ENCODE measurements around the gene PIGM.
A peak's percentile ranks its signal among the peaks of the same experiment; 100 is the strongest.

The PIGM gene

DNA sequence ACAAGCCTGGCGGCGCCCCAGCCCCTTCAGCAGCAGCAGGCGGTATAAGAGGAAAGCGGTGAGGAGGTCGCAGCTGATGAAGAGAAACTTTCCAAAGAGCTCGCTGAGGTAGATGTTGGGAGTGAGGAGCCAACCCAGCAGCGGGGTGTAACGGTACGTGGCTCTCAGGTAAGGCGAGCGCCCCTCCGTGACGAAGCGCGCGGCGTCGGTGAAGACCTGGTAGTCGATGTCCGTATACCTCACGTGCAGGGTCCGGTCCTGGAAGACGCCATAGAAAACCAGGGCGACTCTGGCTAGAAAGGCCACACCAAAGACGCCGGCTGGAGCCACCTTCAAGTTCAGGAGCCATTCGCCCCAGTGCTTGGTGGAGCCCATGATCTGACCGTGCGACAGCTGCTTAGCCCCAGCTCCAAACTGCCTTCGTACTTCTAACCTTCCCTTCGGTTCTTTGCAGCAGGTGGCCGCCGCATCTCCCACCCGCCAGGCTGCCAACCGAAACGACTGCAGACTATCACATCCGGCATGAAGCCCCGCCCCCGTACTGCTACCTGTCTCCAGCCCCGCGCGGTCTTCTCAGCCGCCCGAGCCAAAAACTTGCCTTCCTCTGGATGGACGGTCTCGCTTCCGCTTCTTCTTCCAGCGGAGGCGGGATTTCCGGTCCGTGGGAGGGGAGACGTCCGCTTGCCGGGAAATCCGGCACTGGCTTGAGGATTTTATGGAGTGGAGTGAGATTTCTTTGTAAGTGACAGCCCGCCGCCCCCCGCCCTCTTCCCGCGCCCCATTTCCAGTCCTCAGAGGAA lies at the start of gene PIGM:
PIGM (minus strand) TSS at position 626 of the 800 bp plus-strand sequence; CDS start at position 375, 251 bp downstream.
- H3K4me3 ChIP-seq (ENCODE audit: low read length): peak within 1 kb of the TSS; percentile 82
- TF ChIP-seq ZNF274 (IDR thresholded peaks at IDR 0.05; ENCODE audit: low read depth, low read length): no peak

DNA sequence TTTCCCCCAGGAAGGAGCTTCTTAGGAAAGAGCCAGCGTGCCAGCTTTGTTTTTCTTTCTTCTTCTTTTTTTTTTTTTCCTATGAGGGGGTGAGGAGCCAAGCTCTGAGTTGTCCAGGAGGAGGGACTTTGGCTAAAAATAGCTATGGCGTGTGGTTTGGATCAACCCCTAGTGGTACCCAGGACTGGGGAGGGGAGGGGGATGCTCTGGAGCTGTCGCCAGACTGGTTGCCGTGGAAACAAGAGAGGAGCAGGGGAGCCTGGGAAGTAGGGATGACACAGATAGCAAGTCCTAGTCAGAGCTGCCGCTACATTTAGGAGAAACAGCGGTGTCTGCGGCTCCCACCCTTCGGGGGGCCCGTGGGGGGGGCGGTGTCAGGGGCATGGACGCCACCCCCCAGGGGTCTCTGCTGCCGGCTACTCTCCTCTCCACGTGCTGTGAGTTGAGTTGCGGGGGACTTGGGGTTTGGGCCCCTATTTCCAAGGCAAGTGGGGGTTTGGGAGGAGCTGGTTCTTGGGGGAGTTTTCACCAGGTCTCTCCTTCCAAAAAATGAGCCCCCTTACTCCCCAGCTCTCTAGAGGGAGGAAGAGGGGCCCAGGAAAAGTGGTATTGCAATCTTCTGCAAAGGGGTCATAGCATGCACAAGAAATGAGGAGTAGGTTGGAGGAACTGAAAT lies 49.6 kb upstream of the PIGM start, which contains the start of gene KCNJ9:
KCNJ9 (plus strand) TSS at position 278 of the 676 bp plus-strand sequence. CDS start 2,493 bp downstream, outside the sequence.
- no peak within 1 kb of the TSS for H3K4me3 ChIP-seq (ENCODE audit: low read length)
- no peak for TF ChIP-seq ZNF274 (IDR thresholded peaks at IDR 0.05; ENCODE audit: low read depth, low read length)

DNA sequence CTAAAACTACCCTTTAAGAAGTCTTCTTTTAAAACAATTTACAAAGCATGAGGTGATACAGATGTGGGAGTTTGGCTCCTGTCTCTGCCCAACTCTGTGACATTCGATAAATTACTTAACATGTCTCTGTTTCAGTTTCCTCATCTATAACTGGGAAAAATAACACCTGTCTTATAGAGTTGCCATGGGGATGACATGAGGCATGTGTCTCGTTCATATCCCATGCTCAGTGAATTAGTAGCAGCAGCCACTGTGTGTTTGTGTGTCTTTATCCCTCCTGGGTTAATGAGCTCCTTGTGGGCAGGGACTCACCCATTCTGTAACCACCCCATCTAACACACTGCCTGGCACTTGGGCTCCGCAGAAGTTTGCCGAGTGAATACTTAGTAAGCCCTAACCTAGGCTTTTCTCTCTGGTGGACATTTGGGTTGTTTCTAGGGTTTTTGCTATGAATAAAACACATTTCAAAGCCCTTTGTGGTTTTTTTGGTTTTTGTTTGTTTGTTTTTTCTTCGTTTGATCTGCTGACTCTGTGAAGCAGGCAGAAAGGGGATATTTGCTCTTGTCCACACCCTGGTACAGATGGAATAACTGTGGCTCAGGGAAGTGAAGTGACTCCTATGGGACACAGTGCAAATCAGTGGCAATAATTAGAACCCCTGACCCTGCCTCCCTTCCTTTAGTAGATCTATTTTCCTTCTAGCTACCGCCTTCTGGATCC lies 48.8 kb upstream of the PIGM start:
- TF ChIP-seq ZNF274 (IDR thresholded peaks at IDR 0.05; ENCODE audit: low read depth, low read length): no peak

DNA sequence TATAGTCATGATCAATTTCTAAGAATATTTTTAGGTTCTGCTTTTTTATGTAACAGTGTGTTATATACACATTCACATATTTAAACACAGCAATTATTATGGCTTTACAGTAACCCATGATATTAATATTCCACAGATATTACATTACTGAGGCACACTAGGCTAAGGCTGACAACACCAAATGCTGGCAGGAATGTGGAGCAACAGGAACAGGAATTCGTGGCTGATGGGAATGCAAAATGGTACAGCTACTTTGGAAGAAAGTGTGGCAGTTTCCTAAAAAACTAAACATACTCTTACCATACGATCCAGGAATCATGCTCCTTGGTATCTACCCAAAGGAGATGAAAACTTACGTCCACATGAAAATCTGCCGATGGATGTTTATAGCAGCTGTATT lies 47.7 kb upstream of the PIGM start:
- TF ChIP-seq ZNF274 (IDR thresholded peaks at IDR 0.05; ENCODE audit: low read depth, low read length): no peak
- no peak overlapping the region for H3K4me3 ChIP-seq (ENCODE audit: low read length)

More for the DNA sequence above, 48.8 kb upstream of the PIGM start:
- no peak overlapping the region for H3K4me3 ChIP-seq (ENCODE audit: low read length)

DNA sequence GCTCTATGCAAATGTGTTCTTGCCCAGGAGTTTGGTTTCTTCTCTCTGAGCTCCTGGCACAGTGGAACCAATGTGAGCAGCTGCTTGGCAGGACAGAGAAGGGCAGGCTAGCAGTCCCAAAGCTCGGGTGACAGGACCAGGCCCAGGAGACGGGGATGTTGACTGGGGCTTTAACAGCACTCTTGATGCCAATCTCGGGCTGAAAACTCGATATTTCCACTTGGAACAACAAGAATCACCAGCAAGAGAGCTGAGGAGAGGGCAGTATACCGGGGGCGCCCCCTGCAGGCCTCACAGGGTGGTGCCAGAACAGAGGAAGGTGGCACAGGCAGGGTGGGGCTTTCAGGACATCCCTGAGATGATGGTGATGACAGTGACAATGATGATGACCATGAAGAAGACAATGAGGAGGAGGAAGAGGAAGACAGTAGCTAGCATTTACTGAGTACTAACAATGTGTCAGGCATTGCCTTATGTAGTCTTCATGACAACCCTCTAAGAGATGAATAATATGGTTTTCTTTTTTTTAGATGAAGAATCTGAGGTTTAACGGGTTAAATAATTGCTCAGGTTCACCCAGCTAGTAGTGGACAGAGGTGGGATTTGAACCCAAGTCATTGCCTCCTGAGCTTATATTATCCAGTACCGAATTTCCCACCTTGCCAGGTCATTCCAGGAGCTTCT lies 46.9 kb upstream of the PIGM start:
- no peak overlapping the region for H3K4me3 ChIP-seq (ENCODE audit: low read length)
- no peak for TF ChIP-seq ZNF274 (IDR thresholded peaks at IDR 0.05; ENCODE audit: low read depth, low read length)

DNA sequence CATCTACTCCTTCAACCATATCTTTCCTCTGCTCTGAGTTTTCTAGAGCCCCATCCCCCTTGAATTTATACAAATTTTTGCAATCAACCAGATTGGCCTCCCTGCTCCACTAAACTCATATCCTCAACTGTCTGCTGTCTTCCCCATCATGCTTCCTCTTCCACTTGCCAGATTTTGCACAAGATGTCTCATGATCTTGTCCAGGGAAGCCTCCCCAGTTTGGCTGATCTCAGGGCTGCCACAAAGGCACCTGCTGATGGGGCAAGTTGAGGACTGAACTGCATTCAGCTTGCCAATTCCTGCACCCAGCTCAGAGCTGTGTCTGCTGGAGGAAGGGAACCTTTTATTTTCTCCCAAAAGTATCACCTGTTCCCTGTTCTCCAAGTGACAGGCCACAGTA lies 45.7 kb upstream of the PIGM start:
- no peak overlapping the region for H3K4me3 ChIP-seq (ENCODE audit: low read length)
- no peak for TF ChIP-seq ZNF274 (IDR thresholded peaks at IDR 0.05; ENCODE audit: low read depth, low read length)

DNA sequence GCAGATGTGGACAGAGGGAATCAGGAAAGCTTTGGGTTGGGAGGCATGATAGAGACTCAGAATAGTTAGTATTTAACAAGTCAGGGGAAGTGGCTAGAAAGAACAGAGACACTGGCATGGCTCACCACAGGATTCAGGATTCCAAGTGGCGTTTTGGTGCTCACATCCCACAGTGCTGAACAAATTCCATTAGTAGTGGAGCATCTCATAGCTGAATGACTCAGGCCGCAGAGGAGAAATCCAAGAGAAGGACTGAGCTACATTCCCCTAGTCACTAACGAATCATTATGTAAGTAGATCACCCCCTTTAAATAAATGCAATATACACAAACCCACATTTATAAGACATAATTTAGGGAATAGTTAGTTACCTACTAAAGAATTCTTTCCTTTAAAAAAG lies 44.5 kb upstream of the PIGM start:
- no peak overlapping the region for H3K4me3 ChIP-seq (ENCODE audit: low read length)
- TF ChIP-seq ZNF274 (IDR thresholded peaks at IDR 0.05; ENCODE audit: low read depth, low read length): no peak

DNA sequence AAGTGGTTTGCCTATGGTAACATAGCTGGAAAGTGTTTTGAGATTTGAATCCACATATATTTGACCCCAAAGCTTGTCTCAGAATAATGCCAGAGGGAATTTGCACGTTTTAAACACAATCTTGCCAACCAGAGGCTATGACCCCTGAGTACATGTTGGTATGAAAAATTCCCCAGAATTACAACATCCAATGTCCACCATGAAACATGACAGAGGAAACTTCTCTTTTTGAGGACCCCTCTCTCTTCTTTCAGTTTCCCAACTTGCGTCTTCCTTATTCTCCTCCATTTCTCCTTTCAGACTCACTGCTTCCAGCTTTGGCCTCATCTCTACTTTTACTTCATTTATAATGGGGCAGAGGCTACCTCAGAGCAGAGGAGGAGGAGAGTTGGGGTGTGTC lies 44.0 kb upstream of the PIGM start:
- TF ChIP-seq ZNF274 (IDR thresholded peaks at IDR 0.05; ENCODE audit: low read depth, low read length): no peak
- H3K4me3 ChIP-seq (ENCODE audit: low read length): no peak overlapping the region

DNA sequence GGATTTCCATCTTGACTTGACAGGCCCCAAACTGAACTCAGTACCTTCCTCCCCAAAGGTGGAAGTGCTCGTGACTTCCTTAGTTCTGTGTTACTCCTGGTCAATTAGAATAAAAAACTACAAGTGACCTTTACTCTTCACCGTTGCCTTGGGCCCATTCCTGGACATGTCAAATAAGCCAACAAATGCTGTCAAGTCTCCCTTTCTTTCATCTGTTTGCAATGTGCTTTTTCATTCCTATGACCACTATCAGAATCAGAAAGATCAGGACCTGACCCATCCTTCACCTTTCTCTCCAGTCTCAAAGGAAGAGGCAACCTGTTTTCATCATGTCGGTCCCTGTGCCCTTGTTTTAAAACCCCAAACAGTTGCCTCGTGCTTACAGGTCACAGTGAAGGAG lies 43.1 kb upstream of the PIGM start:
- no peak overlapping the region for H3K4me3 ChIP-seq (ENCODE audit: low read length)
- no peak for TF ChIP-seq ZNF274 (IDR thresholded peaks at IDR 0.05; ENCODE audit: low read depth, low read length)

DNA sequence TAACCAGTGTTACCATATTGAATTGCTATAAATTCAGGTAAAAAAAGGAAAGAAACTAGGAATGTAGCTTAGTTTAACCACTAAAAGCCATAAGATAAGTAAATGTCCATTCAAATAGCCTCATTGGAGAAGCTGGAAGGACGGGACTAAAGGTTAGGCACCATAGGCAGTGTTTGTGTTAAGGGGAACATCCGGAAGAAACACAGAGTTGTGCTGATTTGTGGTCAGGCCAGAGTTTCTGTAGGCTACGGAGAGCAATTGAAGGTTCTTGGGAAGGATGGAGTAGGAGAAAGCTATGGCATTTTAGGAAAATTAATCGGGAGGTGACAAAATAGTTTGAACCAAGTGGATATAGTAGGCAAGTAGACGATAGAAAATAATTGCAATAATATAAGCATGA lies 39.5 kb upstream of the PIGM start:
- no peak for TF ChIP-seq ZNF274 (IDR thresholded peaks at IDR 0.05; ENCODE audit: low read depth, low read length)
- H3K4me3 ChIP-seq (ENCODE audit: low read length): no peak overlapping the region

DNA sequence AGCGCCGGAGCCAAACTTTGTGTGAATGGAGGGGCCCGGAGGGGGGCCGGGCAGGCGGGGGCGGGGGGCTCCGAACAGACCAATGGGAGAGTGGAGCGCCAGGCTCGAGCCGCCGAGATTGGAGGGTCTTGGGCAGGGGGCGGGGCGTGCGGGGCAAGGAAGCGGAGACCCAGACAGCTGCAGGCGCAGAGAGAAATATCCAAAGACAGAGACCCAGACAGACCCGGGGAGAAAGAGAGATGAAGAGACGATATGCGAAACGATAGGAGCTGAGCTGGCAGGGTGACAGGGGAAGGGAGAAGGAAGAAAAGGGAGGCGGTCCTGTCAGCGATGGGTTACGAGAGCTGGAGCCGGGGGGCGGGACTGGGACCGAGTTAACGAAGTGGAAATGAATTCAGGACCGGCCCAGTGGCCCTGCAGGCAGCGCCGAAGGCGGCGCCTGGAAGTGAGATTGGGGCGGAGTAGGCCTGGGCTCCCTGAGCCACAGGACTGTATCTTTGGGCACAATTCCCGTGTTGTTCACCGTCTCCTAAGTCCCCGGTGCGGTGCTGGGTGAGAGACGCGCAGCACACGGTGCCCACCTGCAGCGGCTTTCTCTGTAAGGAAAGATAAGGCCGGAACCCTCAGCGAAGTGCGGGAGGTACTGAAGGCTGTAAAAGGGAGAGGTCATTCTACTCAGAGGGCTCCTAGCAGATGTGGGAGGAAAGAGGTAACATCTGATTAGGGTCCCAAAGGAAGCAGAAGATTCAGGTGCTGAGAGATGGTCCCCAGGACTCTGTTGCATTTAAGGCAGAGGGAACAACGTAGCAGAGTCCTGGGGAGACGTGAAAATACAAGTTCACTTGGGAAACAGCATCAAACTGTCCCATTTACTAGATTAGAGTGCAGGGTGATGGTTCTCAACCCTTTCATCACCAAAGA lies 38.7 kb upstream of the PIGM start:
- no peak for TF ChIP-seq ZNF274 (IDR thresholded peaks at IDR 0.05; ENCODE audit: low read depth, low read length)
- H3K4me3 ChIP-seq (ENCODE audit: low read length): peak overlapping the region; percentile 31; the same call in 1 of the 2 replicates

DNA sequence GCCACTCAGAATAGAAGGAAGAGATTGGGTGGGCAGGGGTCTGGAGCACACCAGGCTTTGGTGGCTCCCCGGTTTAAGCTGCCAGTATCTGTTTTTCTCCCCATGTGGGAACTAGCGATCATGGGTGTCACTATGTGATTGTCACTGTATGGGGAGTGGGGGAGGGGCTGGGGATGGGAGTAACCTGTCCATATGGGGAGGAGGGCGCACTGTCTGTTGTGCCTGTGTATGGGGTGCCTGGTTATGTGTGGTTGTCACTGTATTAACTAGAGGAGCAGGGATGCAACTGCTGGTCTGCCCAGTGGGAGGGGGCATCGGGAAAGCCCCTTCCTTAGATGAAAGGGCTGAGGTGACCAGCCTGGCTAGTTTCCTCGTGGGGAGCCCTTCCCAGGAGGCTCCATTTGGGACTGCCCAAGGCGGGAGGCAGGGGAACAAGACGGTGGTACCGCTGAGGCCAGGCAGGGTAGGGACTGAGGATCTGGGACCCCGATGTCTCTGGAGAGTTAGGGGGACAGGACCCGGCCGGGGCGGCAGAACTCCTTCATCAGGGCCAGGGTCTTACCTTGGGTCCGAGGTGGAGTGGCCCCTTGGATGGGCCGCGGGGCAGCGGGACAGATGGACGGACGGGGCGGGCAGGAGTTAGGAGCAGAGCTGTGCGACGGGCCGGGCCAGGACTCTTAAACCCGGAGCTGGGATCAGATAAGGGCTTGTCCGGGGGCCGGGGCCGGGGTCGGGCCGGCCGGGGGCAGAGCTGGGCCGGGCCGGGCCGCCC lies 37.9 kb upstream of the PIGM start, which contains the start of gene KCNJ10:
KCNJ10 (minus strand) TSS at position 701 of the 772 bp plus-strand sequence. CDS start 27,628 bp downstream, outside the sequence.
- peak within 1 kb of the TSS; percentile 31; the same call in 1 of the 2 replicates for H3K4me3 ChIP-seq (ENCODE audit: low read length)
- no peak for TF ChIP-seq ZNF274 (IDR thresholded peaks at IDR 0.05; ENCODE audit: low read depth, low read length)
